ENCODE measurements around the gene CENPVL1.
A peak's percentile ranks its signal among the peaks of the same experiment; 100 is the strongest.
"Not testable (repeated sequence)": the region's sequence is repeated elsewhere in the genome, so short reads cannot be mapped to it uniquely, and the experiment has no call there.

CENPVL1 gene

DNA sequence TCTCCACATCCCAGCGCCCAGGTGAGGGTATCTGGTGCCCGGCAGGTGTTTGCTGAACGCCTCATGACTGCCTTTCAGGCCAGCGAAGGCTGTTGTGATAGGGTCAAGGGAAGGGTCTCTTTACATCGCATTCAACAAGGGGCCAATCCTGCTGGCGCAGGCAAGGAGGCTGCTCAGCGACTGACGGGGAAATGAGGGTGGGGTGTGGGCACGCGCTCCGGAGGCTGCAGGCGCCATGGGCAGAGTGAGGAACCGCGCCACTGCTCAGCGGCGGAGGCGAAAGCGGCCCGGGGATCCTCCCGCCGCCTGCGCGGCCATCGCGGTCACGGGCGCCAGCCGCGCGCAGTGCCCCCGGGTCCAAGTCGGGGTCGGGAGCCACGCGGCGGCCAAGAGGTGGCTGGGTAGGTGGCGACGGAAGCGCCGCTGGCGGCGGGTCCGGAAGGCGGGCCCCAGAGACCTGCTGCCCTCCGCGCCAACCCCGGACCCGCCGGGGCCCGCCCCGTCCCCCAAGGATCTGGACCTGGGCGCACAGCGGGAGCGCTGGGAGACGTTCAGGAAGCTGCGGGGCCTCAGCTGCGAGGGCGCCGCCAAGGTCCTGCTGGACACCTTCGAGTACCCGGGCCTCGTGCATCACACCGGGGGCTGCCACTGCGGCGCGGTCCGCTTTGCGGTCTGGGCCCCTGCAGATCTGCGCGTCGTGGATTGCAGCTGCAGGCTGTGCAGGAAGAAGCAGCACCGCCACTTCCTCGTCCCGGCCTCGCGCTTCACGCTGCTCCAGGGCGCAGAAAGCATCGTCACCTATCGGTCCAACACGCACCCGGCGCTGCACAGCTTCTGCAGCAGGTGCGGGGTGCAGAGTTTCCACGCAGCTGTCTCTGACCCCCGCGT, at the start of gene CENPVL1:
TSS of gene CENPVL1 (plus strand) at position 236 of the 888 bp plus-strand sequence. CDS start at position 236, 0 bp downstream.
- not testable (repeated sequence) for DNase-seq

DNA sequence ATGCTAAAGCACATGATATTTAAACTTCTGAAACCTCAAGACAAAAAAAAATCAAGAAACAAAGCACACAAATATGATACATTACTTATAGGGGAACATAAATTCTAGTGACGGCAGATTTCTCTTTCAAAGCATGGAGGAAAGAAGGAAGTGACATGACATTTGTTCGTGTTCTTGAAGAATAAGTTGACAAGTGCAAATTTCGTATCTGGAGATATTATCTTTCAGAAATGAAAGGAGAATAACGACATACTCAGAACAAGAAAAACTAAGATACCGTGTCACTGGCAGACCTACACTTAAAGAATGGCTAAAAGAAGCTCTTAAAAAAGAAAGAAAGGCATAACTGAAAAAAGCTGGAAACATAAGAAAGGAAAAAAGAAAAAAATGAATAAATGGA, 44.3 kb upstream of the CENPVL1 start:
- no peak for DNase-seq

DNA sequence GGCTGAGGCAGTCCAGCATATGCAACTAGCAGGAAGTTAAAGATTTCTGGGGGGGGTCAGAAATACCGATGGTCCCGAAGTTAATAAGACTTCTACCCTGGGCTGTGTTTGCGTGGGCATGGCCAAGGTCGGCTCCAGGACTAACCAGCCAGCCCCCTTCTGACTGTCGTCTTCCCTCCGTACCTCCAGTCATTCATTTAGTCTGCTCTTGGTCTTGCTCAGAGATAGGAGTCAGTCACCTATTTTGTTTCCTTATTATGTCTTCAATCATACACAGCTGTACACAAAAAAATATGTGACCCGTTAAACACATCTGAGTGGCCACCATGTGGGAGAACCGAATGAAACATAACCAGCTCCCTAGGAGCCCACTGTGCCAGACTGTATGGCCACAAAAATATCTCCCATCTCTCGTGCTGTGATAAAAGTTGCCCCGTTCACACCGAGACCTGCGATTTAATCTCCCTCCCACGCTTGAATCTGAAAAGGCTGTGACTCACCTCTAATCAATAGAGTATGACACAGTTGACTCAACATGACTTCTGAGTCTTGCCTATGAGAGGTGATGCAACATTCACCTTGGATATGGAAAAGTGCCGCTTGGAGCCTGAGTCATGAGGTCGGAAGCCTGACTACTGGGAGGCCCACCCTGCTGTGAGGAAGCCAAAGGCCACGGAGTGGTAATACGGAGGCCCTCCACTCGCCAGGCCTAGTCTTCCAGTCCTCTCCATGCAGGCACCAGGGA, 30.5 kb upstream of the CENPVL1 start:
- DNase-seq = not testable (repeated sequence)

DNA sequence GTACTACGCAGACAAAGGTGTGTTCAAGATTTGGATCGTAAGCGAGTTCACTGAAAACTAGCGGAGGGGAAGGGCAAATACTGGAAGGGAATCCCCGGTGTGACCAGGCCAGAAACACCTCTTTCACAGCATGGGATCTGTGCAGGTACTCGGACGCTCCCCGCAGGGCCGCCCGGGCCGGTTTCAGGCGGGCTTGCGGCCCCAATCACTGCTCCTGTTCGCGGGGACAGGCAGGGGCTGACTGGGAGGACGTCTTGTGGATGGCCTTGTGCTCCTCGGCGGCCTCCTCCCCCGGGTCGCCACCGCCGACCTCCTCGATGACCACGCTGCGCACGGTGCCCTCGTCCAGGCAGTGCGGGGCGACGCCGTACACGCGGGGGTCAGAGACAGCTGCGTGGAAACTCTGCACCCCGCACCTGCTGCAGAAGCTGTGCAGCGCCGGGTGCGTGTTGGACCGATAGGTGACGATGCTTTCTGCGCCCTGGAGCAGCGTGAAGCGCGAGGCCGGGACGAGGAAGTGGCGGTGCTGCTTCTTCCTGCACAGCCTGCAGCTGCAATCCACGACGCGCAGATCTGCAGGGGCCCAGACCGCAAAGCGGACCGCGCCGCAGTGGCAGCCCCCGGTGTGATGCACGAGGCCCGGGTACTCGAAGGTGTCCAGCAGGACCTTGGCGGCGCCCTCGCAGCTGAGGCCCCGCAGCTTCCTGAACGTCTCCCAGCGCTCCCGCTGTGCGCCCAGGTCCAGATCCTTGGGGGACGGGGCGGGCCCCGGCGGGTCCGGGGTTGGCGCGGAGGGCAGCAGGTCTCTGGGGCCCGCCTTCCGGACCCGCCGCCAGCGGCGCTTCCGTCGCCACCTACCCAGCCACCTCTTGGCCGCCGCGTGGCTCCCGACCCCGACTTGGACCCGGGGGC, 28.2 kb upstream of the CENPVL1 start:
- not testable (repeated sequence) for DNase-seq

DNA sequence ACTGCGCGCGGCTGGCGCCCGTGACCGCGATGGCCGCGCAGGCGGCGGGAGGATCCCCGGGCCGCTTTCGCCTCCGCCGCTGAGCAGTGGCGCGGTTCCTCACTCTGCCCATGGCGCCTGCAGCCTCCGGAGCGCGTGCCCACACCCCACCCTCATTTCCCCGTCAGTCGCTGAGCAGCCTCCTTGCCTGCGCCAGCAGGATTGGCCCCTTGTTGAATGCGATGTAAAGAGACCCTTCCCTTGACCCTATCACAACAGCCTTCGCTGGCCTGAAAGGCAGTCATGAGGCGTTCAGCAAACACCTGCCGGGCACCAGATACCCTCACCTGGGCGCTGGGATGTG, 27.6 kb upstream of the CENPVL1 start, which contains the start of gene CENPVL2:
TSS of gene CENPVL2 (minus strand) at position 112 of the 343 bp plus-strand sequence. CDS start at position 112, 0 bp downstream.
- DNase-seq = not testable (repeated sequence)

DNA sequence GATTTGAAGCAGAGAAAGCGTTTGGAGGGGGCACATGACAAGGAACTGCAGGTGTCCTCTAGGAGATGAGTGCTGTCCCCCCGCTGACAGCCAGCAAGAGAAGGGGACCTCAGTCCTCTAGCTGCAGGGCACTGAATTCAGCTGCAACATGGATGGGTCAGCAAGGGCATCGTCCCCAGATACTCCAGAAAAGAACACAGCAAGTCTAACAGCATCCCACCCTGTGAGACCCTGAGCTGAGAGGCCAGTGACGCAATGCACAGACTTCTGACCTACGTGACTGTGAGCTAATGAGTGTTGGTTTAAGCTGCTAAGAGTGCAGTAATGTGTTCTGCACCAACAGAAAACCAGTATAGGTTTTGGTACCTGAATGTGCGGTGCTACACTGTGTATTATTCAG, 16.1 kb upstream of the CENPVL1 start:
- no peak for DNase-seq

DNA sequence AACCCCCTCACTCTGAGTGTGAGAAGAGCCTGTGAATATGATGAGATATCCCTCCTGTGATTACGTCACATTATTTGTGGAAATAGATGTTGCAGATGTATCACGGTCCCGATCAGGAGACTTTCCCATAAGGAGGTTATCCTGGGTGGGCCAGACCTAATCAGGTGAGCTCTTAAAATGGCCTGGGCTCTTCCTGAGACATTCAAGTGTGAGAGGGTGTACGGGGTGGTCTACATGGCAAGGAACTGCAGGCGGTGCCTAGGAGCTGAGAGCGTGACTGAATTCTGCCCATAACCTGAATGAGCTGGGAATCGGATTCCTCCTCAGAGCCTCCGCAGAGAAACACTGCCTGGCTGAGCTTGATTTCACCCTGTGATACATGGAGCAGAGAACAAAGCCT, 12.9 kb upstream of the CENPVL1 start:
- peak; percentile 40 for DNase-seq

DNA sequence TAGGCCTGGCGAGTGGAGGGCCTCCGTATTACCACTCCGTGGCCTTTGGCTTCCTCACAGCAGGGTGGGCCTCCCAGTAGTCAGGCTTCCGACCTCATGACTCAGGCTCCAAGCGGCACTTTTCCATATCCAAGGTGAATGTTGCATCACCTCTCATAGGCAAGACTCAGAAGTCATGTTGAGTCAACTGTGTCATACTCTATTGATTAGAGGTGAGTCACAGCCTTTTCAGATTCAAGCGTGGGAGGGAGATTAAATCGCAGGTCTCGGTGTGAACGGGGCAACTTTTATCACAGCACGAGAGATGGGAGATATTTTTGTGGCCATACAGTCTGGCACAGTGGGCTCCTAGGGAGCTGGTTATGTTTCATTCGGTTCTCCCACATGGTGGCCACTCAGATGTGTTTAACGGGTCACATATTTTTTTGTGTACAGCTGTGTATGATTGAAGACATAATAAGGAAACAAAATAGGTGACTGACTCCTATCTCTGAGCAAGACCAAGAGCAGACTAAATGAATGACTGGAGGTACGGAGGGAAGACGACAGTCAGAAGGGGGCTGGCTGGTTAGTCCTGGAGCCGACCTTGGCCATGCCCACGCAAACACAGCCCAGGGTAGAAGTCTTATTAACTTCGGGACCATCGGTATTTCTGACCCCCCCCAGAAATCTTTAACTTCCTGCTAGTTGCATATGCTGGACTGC, 2.8 kb downstream of the CENPVL1 start:
- DNase-seq = not testable (repeated sequence)

DNA sequence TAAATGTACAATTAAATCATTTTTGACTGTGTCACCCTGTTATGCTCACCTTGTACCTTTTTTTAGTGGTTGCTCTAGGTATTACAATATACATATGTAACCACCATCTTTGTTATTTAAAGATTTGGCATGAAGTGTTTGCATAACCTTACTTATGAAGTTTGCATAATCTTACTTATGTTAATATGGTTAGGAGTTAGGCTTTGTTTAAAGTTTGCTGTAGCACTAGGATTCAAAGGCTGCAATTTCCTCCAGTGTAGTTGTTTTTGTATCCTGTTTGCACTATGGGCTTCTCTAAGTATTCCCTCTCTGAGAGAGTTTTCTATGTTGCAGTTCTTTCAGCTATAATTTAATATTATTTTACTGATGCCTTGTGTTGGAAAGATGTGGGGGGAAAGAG, 17.9 kb downstream of the CENPVL1 start:
- no peak for DNase-seq

DNA sequence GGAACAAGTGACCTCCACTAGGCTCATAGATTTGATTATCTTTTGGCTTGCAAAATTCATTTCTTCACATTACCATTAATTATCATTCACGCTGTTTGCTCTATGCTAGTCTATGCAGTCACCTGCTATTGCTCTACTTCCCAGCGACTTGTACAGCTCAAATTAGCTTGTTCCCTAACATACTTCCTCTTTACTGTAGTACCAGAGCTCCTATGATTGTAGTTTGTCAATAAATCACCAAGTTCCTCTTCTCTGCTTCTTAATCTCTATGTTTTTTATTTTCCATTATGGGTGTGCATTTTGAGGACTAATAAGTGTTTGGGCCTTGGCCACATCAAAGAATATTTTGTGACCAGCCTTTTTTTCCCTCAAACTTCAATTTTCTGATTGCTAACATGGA, 26.8 kb downstream of the CENPVL1 start:
- no peak for DNase-seq

DNA sequence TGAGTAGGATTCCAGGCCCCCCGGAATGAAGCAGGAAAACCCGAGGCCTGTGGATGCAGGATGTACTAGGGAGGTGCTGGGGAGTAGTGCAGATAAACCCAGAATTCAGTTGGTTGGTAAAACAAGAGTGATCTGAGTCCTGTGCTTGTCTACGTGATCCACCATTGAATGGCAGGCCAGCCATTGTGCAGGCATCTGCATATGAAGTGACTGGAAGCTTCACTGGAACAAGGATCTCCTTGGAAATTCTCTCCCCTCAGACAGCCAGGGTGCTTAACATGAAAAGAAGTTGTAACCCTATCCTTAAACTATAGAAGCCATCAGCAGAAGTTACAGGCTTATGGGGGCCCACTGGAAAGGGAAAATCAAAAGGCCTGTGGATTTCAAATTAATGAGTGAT, 32.3 kb downstream of the CENPVL1 start:
- DNase-seq = no peak

DNA sequence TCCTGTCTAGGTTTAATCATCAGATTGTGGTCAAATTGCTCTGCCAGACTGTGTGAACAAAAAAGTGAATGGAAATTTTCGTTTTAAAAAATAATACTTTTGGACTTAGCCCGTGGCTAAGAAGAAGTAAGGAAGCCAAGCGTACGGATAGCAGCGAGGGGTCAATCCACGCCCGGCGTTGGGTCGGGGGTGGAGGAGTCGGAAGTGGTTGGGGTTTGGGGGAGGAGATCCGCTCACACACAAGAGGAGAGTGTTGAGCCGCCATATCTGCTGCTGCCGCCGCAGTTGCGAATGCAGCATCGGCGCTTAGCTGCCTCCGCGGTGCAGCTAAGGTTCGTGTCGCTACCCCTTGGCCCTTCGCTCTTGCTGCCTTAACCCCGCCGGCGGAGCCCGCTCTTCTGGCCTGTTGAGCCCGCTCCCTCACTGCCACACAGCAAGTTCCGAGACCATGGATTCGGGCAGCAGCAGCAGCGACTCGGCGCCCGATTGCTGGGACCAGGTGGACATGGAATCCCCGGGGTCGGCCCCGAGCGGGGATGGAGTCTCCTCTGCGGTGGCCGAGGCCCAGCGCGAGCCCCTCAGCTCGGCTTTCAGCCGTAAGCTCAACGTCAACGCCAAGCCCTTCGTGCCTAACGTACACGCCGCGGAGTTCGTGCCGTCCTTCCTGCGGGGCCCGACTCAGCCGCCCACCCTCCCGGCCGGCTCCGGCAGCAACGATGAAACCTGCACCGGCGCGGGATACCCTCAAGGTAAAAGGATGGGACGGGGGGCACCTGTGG, 33.1 kb downstream of the CENPVL1 start, which contains the start of gene GSPT2:
TSS of gene GSPT2 (plus strand) at position 264 of the 779 bp plus-strand sequence. CDS start at position 449, 185 bp downstream.
- peak; percentile 75 for DNase-seq

DNA sequence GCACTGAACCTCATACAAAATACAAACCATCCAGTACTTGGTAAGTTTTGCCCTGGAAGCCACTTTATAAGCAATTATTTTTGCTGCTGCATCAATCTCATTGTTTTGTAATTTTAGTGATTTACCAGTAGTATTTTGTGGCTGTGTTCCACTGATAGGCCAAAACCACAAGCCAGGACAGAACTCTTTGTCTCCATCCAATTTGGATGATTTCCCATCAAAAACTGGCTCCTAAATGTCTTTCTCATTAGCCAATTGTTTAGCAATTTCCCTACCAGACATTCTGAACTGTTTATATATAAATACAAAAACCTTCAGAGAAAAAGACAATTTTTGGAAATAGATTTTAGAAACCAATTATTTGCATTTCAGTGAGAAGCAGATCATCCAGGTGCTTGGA, 37.4 kb downstream of the CENPVL1 start:
- DNase-seq = no peak

DNA sequence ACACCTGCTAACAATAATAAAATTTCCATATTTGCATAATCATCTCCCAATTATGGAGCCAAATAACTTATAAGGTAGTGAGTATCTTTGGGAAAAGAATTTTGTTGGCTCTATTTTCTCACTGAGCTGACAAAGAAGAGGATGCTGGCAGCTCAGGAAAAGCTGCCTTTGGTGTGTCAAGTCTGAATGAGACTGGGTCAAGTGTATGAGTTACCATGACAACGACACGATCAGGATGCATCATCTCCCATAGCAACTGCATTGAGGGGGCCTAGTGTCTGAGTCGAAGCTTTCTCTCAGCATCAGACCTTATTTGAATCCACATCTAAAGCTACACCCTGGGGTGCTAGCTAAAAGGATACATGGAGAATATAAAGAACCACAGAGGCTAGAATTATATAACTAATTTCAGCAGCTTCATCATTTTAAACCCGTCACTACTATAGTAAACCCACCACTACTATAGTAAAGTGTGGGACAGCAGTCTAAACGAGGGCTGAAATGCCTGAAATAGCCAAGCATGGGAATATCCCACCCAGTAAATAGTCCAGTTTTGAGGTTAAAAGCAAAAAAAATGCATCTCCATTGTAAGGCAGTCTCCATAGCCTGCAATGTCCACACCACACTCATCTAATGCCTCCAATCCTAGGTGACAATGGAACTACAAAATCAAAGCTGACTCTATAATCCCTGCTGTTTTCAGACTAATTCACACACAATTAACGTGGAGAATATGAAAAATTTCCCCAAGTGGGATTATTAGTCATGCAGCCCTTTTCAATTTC, 48.9 kb downstream of the CENPVL1 start:
- DNase-seq = no peak

DNA sequence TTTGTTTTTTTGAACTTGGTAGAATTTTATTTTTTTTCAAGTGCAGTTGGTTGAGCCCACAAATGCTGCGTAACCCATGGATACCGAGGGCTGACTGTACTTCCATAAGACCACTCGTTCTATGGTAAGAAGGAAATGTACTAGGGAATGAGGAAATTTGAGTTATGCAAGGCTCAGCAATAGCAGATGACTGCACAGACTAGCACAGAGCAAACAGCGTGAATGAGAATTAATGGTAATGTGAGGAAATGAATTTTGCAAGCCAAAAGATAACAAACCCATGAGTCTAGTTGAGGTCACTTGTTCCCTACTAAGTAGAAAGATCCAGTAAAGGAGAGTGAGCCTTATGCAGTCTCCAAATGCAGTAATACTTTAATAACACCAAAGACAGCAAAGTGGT, 50.3 kb downstream of the CENPVL1 start:
- DNase-seq = no peak

Data from activated CD8-positive, alpha-beta memory T cell treated with anti-CD3 and anti-CD28 coated beads for 24 hours (primary cell).